HG03378 (cell line): ENCODE data around the gene TARS3.

ENCODE experiments used
- ATAC-seq: cut with Tn5 transposase; IDR thresholded peaks from one replicate; pipeline ENCODE4 v1.9.1; 2021; ENCODE audit warnings: mild to moderate bottlenecking, moderate library complexity; ENCODE audit not compliant: unreplicated experiment

Gene TARS3

DNA sequence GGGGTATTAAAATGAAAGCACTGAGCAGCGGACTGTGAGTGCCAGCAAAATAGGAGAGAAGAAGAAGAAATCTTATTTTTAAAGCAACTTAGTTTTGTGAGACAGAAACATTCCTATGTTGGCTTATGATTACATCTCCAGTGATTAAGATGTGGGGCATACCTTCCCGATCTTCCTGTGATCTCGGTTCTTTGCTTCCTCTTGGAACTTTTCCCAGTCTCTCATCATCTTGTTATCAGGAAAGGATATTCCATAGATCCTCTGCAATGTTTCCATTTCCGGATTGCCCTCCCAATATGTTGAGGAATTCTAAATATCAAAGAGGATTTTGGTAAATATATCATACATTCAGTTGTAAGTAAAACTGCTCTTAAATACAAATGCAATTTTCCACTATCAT is 22.2 kb downstream of the TARS3 start:
- no peak for ATAC-seq

DNA sequence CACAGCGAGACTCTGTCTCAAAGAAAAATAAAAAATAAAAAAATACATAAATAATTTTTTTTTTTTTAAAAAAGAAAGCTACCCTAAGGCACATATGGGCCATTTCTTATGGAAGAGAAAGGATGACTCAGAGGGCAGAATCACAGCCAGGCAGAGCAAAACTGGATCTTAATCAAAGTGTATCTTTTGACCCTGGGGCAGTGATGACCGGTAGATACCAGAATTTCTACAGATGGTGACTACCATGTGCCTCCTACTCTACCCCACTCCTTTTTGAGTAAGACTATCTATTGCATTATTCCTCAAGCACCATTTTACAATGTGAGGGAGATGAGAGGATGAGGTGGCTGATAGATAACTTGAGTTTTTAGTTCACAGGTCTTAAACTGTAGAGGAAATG is 26.0 kb downstream of the TARS3 start:
- no peak for ATAC-seq

- no peak for ATAC-seq
These were observed 26.8 kb downstream of the TARS3 start for GRCh38 chr15:101697488-101697887.

GRCh38 chr15:101696829-101697228 is 27.4 kb downstream of the TARS3 start:
- ATAC-seq: no peak

GRCh38 chr15:101694261-101694660 is 30.0 kb downstream of the TARS3 start:
- ATAC-seq: no peak

DNA sequence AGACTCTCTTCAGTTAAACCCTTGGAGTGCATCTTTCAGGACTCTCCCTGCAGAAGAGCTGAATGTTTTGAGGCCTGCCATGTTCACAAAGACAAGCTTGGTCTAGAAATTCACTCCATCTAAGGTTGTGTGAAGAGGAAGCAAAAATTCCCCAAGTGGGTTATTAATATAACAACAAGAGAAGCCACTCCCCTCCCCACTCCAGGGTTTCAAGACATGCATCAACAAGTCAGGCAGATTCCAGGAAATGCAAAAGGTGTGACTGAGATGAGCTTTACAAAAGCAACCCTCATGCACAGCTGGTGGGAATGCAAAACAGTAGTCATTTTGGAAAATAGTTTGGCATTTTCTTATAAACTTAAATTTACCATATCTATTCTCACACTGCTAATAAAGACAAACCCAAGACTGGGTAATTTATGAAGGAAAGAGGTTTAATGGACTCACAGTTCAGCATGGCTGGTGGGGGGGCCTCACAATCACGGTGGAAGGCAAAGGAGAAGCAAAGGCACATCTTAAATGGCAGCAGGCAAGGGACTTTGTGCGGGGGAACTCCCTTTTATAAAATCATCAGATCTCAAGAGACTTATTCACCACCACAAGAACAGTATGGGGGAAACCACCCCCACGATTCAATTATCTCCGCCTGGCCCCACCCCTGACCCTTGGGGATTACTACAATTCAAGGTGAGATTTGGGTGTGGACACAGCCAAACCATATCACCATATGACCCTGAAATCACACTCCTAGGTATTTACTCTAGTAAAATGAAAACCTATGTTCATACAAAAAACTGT is 31.3 kb downstream of the TARS3 start:
- no peak for ATAC-seq

- ATAC-seq: no peak
These were observed 34.4 kb downstream of the TARS3 start for GRCh38 chr15:101689901-101690300.

- ATAC-seq: no peak
These were observed 37.6 kb downstream of the TARS3 start for GRCh38 chr15:101686718-101687117.

DNA sequence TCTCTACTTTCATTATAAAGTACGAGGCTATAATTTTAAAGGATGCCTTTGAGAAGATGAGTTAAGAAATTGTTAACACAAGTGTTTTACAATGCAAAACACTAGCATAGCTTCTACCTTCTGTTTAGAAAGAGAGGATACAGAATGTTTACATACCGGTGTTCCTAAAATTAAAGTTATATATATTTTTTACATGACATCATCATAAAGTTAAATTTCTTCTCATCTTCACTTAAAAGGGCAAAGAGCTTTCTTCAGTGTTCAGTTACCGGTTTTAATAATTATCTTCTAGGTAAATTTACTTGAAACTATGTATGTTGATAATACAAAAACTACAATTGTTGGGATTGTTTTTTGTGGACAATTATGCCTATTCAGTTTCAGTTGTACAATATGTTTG is 39.4 kb downstream of the TARS3 start:
- no peak for ATAC-seq

DNA sequence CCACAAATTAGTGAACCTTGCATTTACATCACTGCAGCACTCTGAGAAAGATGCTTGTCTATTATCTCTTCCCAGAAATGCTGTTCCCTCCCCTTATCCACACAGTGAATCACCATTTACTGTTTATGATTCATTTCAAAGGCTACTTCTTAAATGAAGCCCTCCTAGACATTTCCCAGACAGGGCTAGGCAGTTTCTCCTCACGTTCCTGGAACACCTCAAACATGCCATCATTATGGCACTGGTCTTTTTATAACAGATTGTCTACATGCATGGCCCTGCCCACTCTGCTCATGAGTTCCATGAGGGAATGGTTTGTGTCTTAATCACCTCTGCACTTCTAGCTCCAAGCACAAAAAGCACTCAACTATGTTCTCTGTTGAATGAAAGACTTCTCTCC is 39.9 kb downstream of the TARS3 start:
- no peak for ATAC-seq

DNA sequence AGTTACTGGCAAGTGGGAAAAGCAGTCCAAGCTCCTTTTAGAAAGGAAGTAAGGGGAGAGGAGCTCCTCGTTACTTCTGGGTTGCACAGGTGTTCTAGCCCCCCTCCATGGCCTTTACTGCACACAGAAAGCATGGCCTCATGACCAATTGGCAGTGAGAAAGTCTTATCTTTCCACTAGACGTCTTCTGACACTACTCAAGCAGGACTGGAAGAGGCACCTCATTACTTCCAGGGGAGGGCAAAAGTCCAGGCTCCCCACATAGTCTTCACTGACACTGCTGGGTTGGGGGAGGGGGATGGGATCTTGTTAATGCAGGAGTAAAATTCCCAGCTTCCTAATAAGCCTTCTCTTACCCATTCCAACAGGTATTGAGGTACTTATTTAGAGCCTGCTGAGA is 44.5 kb downstream of the TARS3 start:
- no peak for ATAC-seq

DNA sequence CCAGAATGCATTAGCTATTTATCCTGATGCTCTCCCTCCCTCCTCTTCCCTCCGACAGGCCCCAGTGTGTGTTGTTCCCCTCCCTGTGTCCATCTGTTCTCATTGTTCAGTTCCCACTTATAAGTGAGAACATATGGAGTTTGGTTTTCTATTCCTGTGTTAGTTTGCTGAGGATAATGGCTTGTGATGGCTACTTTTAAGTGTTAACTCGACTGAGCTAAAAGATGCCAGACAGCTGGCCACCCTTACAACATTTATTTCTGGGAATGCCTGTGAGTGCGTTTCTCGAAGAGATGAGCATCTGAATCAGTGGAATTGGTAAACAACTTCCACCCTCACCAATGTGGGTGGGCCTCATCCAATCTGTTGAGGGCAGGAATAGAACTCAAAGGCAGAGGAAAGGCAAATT is 47.3 kb downstream of the TARS3 start:
- ATAC-seq: no peak

- ATAC-seq: no peak
These were observed 48.3 kb downstream of the TARS3 start for GRCh38 chr15:101675796-101676582.

DNA sequence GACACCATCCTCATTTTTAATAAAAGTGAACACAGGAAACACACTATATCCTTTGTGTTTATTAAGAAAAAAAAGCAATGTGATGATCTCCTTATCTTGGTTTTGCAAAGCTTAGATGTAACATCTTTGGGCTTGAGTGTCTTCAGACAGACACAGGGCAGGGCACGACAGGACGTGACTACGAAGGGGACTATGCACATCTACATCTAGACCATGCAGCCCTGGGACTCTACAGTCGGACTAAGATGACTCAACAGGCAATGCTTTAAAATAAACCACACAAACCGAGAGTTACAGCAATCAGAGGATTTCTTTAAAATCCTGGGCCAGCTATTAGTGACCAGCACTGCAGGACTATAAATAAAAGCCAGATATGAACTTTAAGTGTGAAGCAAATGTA is 49.3 kb downstream of the TARS3 start:
- no peak for ATAC-seq

DNA sequence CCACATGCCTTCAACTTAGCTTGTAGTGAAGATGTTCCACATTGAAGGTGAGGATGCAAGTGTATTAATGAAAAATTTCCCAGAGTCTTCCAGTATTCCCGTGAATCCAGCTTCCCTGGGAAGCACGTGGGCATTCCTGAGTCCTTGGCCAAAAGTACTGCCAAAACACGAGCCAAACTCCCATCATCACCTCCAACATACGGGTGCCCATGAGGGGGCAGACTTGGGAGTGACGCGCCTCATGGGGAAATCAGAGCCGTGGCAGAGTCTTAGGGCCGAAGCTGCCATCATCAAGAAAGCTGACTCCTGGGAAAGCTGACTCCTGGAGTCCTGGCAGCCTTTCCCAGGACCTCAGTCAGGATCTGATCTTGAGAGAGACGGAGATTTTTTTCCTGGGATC is 52.0 kb downstream of the TARS3 start:
- no peak for ATAC-seq

DNA sequence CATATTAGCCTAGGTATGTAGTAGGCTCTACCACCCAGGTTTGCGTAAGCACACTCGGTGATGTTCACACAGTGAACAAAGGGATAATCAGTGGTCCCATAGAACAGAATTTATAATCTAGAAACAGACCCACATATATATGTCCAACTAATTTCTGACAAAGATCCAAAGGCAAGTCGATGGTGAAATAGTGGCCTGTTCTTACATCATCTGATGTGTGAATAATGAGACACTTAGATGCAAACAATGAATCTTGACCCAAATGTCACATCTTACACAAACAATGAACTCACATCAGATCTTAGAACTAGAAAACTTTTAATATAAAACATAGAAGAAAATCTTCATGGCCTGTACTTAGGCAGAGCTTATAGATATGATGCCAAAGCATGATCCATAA is 54.5 kb downstream of the TARS3 start:
- no peak for ATAC-seq

DNA sequence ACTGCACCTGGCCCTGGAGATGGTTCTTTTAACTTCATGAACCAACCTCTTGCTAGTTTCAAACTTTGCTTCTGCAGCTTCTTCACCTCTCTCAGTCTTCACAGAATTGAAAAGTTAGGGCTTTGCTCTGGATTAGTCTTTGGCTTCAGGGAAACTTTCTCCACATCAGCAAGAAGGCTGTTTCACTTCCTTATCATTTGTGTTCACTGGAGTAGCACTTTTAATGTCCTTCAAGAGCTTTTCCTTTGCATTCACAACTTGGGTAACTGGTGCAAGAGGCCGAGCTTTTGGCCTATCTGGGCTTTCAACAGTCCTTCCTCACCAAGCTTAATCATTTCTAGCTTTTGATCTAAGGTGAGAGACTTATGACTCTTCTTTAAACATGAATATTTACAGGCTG is 56.4 kb downstream of the TARS3 start:
- ATAC-seq: no peak

- no peak for ATAC-seq
These were observed 59.9 kb downstream of the TARS3 start for GRCh38 chr15:101664303-101664913.

- ATAC-seq: no peak
These were observed 62.1 kb downstream of the TARS3 start for GRCh38 chr15:101662203-101662602.

GRCh38 chr15:101660005-101660404 is 64.3 kb downstream of the TARS3 start:
- no peak for ATAC-seq

- no peak for ATAC-seq
These were observed 66.1 kb downstream of the TARS3 start for GRCh38 chr15:101657968-101658784.
